AG09319 (cell line): ENCODE results near the gene SEC31A.
"Not testable (repeated sequence)": the region's sequence is repeated elsewhere in the genome, so short reads cannot be mapped to it uniquely, and the experiment has no call there.

Experiments used
- DNase-seq: peaks from one replicate; pipeline ENCODE4 v3.0.0-alpha.2; 2010; ENCODE audit warnings: low read depth; ENCODE audit errors: extremely low read depth
- CTCF ChIP-seq: IDR thresholded peaks from 2 replicates; pipeline ENCODE4 v1.5.1; 2011; ENCODE audit warnings: low read depth, mild to moderate bottlenecking, inconsistent platforms, low read length, moderate library complexity

SEC31A gene

GRCh38 chr4:82890528-82890900, 439 bp downstream of the SEC31A start:
- DNase-seq = no peak
- no peak for TF ChIP-seq CTCF

- no peak for DNase-seq
- TF ChIP-seq CTCF = no peak
Observed at GRCh38 chr4:82889287-82889686, 1.7 kb downstream of the SEC31A start.

GRCh38 chr4:82886147-82886942, 4.6 kb downstream of the SEC31A start:
- DNase-seq = no peak
- no peak for TF ChIP-seq CTCF

- no peak for TF ChIP-seq CTCF
- DNase-seq = no peak
Observed at GRCh38 chr4:82885410-82885809, 5.5 kb downstream of the SEC31A start.

GRCh38 chr4:82868572-82868971, 22.4 kb downstream of the SEC31A start:
- TF ChIP-seq CTCF = no peak
- no peak for DNase-seq

GRCh38 chr4:82866706-82867385, 24.1 kb downstream of the SEC31A start:
- no peak for DNase-seq
- TF ChIP-seq CTCF = no peak

GRCh38 chr4:82866033-82866432, 24.9 kb downstream of the SEC31A start:
- not testable (repeated sequence) for DNase-seq
